ENCODE results near the gene ADAMTSL3.

The ADAMTSL3 gene

DNA sequence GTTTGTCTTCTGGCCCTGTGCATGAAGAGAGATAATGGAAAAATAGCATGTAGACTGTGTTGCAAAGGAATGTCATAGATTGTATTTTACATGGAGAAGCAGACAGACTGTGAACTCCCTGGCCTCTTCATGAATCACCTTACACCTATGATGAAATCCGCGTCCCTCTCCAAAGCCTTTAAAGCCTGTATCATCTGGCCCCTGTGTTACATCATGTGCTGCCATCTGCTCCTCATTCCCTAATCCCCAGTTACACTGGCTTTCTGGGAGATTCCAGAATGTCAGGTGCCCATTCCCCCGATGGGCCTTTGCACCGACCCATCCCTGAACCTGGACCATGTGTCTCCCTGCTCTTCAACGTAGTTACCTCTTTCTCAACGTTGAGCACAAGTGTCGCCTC is 190.8 kb downstream of the ADAMTSL3 start:
- DNase-seq = no peak

GRCh38 chr15:83845230-83845629 is 191.3 kb downstream of the ADAMTSL3 start:
- no peak for DNase-seq

DNA sequence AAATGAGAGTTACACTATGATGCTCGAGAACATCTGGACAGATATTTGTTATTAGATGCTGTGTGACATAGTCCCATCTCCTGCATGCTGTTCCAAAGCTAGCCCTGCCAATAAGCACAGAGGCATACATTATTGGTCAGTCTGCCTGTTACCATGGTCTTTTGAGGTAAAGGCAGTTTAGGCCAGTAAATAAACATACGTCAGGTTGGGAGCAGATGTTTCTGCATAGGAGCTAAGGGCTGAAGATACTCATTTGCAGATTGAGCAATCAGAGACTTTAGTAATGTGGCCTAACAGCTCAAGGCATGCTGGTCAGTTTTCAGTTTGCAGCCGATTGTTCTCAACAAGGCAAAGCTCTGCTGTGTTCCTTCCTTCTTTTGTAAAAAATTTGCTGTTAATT is 192.9 kb downstream of the ADAMTSL3 start:
- DNase-seq = no peak

DNA sequence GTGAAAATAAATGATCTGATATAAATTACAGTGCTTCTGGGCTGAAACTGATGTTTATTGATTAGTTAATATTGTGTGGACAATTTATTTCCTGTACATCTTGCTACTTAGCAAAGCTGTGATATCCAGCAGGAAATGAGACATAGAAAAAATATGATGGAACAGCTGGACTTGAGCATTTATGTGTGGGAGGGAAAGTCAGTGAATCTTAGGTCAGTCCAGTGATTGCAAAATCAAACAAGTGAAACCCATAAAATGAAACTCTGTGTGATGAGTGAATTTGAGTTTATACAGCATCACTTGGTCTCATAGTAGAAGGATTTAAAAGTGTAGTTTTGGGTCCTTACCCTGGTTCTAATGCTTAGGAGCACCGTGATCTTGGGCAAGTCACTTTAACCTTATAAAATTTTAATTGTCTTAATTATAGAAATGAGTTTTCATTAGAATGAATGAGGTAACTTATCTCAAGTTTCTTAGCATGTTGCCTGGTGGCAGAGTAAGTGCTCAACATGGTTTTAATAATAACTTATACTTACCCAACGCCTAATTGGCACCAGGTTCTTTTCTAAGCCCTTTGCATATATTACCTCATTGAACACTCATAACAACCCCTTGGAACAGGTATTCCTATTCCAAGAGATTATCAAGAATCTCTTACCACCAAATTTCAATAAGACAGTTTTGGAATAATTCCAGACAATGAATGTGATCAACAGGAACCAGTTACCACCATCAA is 194.6 kb downstream of the ADAMTSL3 start:
- DNase-seq = peak; percentile 24

DNA sequence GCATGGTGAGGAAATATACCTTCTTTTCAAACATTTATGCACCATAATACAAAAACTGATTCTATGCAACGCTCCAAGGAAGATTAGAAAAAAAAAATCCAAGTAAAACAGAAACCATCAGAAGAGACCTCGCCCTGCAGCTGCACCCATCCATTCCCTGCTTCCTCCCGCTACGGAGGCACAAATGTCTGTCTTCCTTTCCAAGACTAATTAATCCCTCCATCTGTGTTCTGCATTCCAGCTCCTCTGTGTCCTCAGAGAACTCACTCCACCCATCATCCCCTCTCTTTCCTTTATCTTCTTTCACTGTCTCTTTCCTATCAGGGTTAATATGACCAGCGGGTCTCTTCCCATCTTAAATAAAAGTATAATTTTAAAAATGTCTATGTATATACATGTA is 196.1 kb downstream of the ADAMTSL3 start:
- no peak for DNase-seq

GRCh38 chr15:83850501-83851245 is 196.8 kb downstream of the ADAMTSL3 start:
- DNase-seq = no peak

DNA sequence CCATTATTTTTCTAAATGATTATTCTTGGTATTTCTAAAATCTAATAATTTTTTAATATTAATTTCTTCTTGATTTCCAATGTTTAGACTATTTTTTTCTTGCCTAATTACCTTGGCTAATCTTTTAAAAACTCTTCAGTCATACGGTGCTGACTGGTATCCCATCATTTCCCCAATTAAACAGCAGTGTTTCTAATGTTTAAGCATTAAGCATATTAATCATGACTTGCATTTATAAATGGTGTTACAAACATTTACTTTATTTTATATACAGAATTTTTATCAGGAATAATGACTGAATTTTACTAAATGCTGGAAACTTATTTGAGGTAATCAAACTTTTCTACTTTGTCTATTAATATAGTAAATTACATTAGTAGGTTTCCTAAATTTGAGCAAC is 199.3 kb downstream of the ADAMTSL3 start:
- no peak for DNase-seq

DNA sequence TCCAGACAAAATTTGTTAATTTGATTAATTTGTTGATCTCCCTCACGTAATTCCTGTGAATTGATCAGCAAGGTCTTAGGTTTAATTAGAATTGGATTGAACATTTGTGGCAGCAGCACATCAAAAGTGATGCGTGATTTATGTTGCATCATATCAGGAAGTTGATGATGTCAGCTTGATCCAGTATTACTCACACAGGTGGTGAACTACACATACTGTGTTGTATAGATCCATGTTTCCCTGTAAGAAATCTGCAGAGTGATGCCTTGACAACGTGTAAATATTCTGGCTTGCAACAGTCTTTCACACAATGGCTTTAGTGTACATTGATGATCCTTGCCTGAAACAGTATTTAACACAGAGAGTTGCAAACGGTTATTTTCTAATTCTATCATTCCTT is 200.4 kb downstream of the ADAMTSL3 start:
- DNase-seq = peak; percentile 81

DNA sequence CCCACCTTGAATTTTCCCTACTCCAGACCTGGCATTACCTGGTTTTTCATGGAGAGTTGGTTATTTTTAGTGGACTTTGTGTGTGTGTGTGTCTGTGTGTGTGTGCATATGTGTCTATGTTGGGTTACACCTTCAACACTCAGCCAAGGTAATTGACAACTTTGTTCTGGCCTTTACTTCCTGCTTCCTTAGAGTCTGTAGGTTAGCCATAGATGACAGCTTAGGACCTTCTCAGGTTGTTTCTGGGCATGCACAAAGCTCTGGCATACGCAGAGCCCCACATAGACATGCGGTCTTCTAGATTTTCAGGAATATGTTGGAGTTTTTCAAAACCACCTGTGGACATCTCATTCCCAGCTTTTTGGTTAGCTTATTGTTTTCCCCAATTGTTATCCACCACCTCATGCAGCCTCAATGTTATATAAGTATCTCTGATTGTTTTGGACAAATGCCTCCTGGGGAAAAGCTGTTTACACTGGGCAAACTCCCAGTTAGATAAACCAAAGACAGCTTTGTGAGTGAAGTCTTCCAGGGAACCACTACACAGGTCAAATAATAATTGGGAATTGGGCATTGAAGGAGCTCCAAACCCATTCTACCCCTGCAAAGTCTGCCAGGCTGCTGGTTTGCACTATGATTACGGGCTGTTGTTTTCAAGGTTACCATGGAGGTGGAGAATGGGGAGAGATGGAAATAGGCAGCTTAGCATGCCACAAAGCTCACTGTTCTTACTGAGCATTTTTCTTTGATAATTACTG is 201.2 kb downstream of the ADAMTSL3 start:
- DNase-seq = peak; percentile 6

DNA sequence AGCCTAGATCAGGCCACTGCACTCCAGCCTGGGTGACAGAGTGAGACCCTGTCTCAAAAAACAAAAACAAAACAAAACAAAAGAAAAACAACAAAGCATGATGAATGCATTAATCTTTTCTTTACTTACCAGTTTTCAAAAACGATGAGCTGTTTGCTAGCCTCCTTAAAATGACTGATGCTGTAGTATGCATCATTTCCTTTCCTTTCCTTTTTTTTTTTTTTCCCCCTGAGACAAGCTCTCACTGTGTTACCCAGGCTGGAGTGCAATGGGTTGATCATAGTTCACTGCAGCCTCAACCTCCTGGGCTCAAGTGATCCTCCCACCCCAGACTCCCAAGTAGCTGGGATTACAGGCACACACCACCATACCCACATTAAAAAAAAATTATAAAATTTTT is 202.0 kb downstream of the ADAMTSL3 start:
- no peak for DNase-seq

- DNase-seq = no peak
Measured at GRCh38 chr15:83858820-83859505, 205.0 kb downstream of the ADAMTSL3 start.

DNA sequence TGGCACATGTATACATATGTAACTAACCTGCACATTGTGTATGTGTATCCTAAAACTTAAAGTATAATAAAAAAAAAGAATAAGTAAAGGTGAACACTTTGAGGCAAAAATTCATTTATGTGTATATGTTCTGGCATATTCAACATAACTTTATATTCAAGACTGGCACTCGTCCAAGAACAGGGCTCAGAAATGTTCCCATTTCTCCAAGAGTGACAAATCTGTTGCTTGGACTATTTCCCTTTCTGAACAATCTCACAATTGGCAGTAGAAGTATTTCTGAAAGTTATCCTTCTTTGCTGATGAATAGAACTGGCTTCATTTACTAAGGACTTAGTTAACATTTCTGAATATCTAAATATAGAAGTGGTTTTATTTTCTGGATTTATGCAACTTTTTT is 212.8 kb downstream of the ADAMTSL3 start:
- no peak for DNase-seq

DNA sequence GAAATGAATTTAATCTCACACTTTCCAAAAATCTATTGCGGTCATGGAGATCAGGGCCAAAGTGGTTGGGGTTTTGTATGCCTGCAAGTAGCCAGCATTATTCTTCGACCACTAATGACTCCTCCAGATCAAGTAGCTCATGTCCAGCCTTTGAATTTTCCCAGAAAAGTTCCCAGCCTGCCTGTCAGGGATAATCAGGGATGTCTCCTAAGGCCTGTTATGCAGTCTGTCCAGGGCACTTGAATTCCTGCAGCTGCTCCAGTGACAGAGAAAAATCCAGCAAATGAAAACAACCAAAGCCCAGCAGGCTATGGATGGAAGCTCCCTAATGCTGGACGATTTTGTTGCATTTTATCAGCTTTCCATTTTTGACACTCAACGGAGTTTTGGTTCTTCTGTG is 215.4 kb downstream of the ADAMTSL3 start:
- DNase-seq = no peak

DNA sequence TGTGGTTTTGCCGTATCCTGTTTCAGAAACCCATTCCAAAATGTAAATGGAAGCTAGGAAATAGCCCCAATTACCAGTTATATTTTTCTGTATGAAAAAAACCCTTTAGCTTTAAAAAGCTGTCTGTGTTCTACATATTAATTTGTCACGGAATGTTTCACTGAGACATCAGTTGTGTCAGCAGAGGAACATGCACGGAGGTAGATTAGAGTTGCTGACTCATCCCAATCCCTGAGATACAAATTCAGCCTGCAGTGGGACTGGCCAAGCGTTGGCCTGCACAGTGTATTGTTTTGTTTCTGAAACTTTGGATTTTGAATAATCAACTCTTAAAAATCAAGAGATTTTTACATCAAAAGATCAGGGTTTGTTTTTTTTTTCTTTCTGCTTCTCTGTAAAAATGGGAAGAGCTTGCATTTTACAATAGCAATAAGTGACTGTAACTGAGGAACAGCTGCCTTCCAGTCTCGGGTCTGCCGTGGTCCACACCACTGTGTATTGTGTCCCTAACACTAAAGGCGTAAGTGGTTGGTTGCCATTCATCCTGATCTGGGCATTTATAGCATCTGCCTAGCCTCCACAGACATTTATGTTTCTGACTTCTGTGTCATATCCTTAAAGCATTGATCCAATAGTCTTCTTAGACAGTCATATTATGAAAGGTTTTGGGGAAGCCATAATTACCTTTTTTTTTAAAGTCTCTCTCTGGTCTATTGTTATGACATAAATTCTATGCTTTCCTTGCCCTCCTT is 218.1 kb downstream of the ADAMTSL3 start:
- DNase-seq = peak; percentile 6

- DNase-seq = no peak
Measured at GRCh38 chr15:83873966-83874365, 220.0 kb downstream of the ADAMTSL3 start.

DNA sequence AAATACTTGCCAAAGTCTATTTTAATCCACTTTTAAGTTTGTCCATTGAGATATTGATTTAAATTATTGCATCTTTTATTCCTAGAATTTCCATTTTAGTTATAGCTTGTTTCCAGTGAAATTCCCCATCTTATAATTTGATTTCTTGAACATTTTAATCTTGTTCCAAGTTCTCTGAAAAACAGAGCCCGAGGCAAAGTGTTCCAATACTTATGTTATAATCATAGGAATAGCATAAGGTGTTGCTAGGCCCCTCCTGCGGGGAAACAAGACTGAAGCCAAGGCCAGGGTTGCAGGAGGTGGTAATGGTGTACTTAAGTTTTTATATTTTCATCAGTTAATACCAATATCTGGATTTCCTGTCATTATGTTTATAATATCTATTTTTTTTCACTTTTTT is 226.6 kb downstream of the ADAMTSL3 start:
- DNase-seq = no peak

GRCh38 chr15:83881156-83881555 is 227.2 kb downstream of the ADAMTSL3 start:
- DNase-seq = no peak

DNA sequence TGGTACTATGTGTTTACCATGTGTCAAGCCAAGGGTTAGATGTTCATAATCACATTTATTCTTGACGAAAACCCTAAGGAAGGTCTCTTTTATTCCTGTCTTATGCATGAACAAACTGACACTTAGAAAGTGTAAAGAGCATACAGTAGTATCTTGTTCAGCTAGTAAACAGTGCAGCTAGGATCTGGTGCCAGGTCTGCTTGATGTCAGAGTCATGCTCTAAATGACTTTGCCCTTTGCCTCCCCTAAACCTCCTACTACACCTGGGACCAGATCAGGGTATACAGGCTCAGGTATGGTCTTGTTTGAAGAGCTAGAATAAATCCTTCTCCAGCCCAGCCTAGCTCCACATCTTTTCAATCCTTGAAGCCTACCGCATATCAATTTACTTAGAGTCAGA is 232.4 kb downstream of the ADAMTSL3 start:
- DNase-seq = no peak

DNA sequence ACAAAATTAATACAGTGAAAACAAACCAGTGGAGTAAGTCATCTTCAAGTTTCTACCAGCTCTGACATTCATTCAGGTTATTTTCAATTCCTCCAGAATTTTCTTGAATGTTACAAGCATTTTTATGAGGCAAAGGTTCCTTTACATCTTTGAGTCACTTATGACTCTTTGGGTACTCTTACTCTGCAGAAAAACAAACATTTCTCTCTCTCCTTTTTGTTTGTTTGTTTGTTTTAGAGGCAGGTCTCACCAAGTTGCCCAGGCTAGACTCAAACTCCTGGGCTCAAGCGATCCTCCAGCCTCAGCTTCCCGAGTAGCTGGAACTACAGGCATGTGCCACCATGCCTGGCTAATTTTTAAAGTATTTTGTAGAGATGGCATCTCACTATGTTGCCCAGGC is 233.5 kb downstream of the ADAMTSL3 start:
- DNase-seq = no peak

DNA sequence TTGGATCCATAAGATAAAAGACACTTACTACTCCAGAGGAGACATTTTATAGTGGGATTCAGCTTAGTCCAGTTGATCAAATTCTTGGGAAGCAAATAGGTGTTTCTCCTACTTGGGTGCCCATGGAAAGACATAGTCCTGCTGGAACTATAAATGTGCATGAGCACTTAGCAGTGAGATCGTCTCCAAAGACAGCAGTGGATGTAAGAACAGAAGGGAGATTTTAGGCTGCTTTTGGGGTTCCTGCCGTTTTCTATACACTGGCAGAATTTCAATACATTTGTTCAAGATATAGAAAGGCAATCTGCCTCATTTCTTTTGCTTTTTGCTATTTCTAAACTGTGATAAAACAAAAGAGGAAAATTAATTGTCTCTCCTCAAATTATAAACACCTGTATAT is 234.0 kb downstream of the ADAMTSL3 start:
- no peak for DNase-seq

- no peak for DNase-seq
Measured at GRCh38 chr15:83889995-83890394, 236.1 kb downstream of the ADAMTSL3 start.

- DNase-seq = no peak
Measured at GRCh38 chr15:83890587-83890986, 236.7 kb downstream of the ADAMTSL3 start.

- DNase-seq = no peak
Measured at GRCh38 chr15:83892498-83892897, 238.6 kb downstream of the ADAMTSL3 start.

Measured in DMS53 (cell line).